Skin of body (tissue), 2 donors: ENCODE data around the gene SLC6A18. TPM values are rescaled to one million over a fixed set of nuclear protein-coding genes. Genes with fewer than 3 reads are reported as not detected.
"Not testable (repeated sequence)": the region's sequence is repeated elsewhere in the genome, so short reads cannot be mapped to it uniquely, and the experiment has no call there.

Source experiments
- DNase-seq: peaks from one replicate; lab custom pipeline; 2025; lab: John Stamatoyannopoulos, UW
- total RNA-seq: library from RNA; depleted of rRNA; stranded (reverse); fragments of >200 nt; gene quantifications from one replicate; pipeline ENCODE4 v1.2.3, GENCODE V29; 2014

The SLC6A18 gene
- total RNA-seq, 1 donor from 2014 or later, result not detected

GRCh38 chr5:1275397-1276391 lies 50.5 kb downstream of the SLC6A18 start:
- not testable (repeated sequence) for DNase-seq

- DNase-seq, result no peak
These were observed 51.7 kb downstream of the SLC6A18 start for GRCh38 chr5:1276930-1277329.

- no peak for DNase-seq
These were observed 52.1 kb downstream of the SLC6A18 start for GRCh38 chr5:1277331-1277730.

- DNase-seq, result no peak
These were observed 52.6 kb downstream of the SLC6A18 start for GRCh38 chr5:1277781-1278180.

GRCh38 chr5:1278216-1278615 lies 53.0 kb downstream of the SLC6A18 start:
- DNase-seq, result no peak

DNA sequence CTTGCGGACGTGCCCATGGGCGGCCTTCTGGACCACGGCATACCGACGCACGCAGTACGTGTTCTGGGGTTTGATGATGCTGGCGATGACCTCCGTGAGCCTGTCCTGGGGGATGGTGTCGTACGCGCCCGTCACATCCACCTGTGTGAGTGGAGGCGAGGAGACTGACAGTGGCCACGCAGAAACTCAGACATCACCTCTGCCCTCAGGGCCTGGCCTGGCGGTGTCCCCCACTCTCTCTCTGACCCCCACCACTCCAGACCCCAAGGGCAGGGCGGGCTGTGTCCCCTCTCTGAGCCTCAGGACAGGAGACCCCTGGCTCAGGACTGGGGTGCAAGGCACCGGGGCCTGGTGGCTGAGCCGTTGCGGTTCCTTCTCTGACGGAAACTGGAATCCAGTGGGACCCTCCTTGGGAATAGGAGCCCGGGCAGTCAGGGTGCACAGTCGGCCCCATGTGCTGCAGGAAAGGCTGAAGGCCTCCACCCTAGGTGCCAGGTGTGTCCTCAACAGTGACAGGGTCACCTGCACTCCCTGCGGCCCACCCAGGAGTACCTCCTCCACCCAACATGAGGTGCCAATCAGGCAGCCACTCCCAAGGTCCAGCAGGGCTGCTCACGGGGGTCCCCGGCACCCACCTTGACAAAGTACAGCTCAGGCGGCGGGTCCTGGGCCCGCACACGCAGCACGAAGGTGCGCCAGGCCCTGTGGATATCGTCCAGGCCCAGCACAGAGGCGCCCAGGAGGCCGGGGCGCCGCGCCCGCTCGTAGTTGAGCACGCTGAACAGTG lies 53.7 kb downstream of the SLC6A18 start:
- DNase-seq, result no peak

DNA sequence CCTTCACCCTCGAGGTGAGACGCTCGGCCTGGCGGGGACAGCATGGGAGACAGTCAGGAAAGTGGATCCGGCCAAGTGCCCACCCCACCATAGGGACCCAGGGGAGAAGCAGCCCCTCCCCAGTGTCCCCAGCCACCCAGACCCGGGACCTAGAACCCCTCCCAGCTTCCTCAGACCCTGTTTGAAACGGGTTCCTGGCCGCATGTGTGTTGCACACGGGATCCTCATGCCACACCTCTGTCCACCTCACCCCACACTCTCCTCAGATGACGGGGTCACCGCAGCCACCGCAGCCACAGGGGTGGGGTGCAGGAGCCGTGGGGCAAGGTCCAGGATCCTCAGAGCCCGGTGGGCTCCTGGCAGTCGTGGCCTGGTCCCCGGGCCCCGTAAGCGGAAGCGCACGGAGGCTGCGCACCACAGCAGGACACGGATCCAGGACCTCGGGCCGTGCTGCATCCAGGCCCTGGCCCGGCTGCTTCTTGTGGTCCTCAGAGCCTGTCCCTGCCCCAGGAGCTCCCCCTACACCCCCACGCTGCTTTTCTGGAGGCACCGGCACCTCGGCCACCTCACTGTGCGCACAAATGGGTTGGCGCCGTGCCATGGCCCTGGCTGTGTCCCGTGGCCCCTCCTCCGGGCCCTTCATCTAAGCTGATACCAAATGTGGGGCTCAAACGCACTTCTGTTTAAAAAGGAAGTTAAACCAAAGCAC lies 54.4 kb downstream of the SLC6A18 start:
- DNase-seq, result no peak

DNA sequence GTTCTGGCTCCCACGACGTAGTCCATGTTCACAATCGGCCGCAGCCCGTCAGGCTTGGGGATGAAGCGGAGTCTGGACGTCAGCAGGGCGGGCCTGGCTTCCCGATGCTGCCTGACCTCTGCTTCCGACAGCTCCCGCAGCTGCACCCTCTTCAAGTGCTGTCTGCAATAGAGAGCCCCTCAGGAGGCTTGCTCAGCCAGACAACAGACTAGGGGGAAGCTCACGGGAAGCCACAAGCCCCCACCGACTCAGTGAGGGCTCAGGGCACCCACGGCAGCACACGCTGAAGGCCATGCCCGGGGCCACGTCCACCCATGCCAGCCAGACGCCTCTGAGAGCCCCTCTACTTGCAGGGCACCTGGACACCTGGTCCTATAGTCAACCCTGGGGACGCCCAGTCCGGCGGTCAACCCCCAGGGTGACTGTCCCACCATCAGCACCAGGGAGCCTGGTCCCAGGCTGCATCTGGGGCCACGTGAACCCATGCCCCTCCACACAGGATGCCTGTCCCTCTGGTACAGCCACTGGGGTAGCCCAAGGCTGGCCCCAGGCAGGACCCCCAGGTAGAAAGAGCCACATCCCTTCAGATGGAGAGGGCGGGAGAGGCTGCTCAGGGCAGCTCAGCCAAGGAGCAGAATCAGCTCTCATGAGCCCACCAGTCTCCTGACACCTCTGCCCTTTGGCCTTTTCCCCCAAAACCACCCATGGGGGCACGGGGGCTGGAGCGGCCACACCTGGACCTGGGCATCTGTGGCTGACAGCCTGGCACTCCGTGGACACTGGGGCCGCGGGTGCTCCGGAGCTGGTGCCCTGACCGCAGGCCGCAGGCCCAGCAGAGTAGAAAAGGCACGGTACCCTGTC lies 55.2 kb downstream of the SLC6A18 start:
- no peak for DNase-seq

DNA sequence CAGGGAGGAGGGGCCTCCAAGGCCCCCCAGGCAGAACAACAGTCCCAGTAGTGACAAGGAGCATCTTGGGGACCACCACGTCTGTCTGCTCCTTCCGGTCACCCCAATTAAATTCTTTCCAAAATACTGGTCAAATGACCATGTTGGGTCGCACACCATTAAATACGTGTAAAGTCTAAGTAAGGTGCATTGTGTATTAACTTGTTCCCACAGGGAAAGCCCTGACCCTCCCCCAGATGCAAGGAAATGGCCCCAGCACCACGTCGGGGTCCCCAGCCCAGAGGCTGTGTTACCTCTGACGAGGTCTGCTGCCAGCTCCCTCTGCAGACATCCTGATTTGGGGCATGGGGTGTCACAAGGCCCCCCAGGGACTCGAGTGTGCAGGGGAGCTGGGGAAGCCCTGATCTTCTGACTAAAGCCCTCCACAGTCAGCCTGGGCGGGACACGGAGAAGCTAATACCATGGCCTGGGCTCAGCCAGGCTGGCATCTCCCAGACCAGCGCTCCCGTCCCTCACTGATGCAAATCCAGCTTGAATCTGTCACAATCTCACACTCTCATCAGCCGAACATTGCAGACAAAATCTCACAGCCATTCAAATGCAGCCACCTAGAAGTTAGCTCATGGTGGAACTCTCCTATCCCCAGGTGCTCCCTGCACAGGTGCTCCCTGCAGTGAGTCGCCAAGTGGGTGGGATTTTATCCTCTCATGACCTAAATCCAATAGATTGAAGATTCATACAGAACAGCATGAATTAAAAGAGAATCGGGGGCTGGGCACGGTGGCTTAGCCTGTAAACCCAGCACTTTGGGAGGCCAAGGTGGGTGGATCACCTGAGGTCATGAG lies 56.1 kb downstream of the SLC6A18 start:
- DNase-seq, result no peak

GRCh38 chr5:1282131-1282992 lies 57.2 kb downstream of the SLC6A18 start:
- DNase-seq, result peak; percentile 0

- not testable (repeated sequence) for DNase-seq
These were observed 58.0 kb downstream of the SLC6A18 start for GRCh38 chr5:1282993-1283728.

DNA sequence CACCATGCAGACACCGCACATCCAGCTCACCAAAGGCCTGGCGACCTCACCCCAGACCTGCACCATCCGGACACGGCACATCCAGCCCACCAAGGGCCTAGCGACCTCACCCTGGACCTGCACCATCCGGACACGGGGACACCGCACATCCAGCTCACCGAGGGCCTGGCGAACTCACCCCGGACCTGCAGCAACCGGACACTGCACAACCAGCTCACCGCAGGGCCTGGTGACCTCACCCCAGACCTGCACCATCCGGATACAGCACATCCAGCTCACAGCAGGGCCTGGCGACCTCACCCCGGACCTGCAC lies 58.5 kb downstream of the SLC6A18 start:
- not testable (repeated sequence) for DNase-seq

DNA sequence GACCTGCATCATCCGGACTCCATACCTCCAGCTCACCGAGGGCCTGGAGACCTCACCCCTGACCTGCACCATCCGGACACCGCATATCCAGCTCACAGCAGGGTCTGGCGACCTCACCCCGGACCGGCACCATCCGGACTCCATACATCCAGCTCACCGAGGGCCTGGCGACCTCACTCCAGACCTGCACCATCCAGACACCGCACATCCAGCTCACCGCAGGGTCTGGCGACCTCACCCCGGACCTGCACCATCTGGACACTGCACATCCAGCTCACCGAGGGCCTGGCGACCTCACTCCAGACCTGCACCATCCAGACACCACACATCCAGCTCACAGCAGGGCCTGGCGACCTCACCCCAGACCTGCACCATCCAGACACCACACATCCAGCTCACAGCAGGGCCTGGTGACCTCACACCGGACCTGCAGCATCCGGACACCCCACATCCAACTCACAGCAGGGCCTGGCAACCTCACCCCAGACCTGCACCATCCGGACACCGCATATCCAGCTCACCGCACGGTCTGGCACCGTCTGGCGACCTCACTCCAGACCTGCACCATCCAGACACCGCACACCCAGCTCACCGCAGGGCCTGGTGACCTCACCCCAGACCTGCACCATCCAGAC lies 59.3 kb downstream of the SLC6A18 start:
- DNase-seq, result not testable (repeated sequence)

GRCh38 chr5:1285141-1285540 lies 60.0 kb downstream of the SLC6A18 start:
- DNase-seq, result no peak

GRCh38 chr5:1285883-1286291 lies 60.7 kb downstream of the SLC6A18 start:
- no peak for DNase-seq

- no peak for DNase-seq
These were observed 63.5 kb downstream of the SLC6A18 start for GRCh38 chr5:1288439-1289335.

DNA sequence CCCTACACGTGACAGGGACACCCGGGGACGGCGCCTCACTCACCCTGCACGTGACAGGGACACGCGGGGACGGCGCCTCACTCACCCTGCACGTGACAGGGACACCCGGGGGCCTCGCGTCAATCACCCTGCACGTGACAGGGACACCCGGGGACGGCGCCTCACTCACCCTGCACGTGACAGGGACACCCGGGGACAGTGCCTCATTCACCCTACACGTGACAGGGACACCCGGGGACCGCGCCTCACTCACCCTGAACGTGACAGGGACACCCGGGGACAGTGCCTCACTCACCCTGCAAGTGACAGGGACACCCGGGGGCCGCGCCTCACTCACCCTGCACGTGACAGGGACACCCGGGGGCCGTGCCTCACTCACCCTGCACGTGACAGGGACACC lies 64.4 kb downstream of the SLC6A18 start:
- DNase-seq, result not testable (repeated sequence)
